GM12878 (cell line): ENCODE results near the gene GSG1. TPM values are rescaled to one million over a fixed set of nuclear protein-coding genes. Genes with fewer than 3 reads are reported as not detected.

Source experiments
- ATAC-seq: fragments of 200-7000 bp; cut with Tn5 transposase; 3 replicates; pipeline ENCODE4 v1.9.1; 2020; ENCODE audit warnings: mild to moderate bottlenecking, moderate library complexity
- BruUV-seq: library from RNA; stranded (reverse); fragments of 400-500 nt; replicated peaks from 2 replicates; lab custom pipeline; 2021; lab: Mats Ljungman, UMichigan
- CTCF ChIA-PET: fragments of 300-600 bp; sonication (Branson Sonifier 250); formaldehyde crosslinking; extraction: SDS; loops from one replicate; lab custom pipeline; 2021; ENCODE audit warnings: inconsistent platforms; lab: Yijun Ruan, JAX
- POLR2A ChIA-PET: fragments of 350-600 bp; formaldehyde crosslinking; extraction: SDS; loops from one replicate; lab custom pipeline; 2021; ENCODE audit warnings: inconsistent platforms; lab: Charles Lee
- RAD21 ChIA-PET: fragments of 300-600 bp; sonication (Branson Sonifier 250); formaldehyde crosslinking; loops from one replicate; lab custom pipeline; 2023; ENCODE audit warnings: antibody characterized with exemption; ENCODE audit not compliant: unreplicated experiment; lab: Charles Lee
- SMC1A ChIA-PET: fragments of 300-600 bp; sonication (Branson Sonifier 250); formaldehyde crosslinking; loops from one replicate; lab custom pipeline; 2023; ENCODE audit not compliant: unreplicated experiment, uncharacterized antibody; lab: Charles Lee
- DNase-seq: peaks from one replicate; pipeline ENCODE4 v3.0.0-alpha.2; 2011; ENCODE audit warnings: low read depth, low spot score
- FAIRE-seq: peaks from 3 replicates; lab custom pipeline; 2011; peaks lifted over from hg19 to GRCh38; lab: Jason Lieb, UNC
- H2AFZ ChIP-seq: 2 replicates; pipeline ENCODE4 v1.6.0; 2011; ENCODE audit warnings: low read depth, low read length, control low read depth; ENCODE audit not compliant: control insufficient read depth
- H3K27ac ChIP-seq: 2 replicates; pipeline ENCODE4 v1.5.1; 2011; ENCODE audit warnings: control low read depth; ENCODE audit not compliant: control insufficient read depth, insufficient read depth
- H3K27me3 ChIP-seq, 2 experiments: replicated peaks in 1 of 2; 2 replicates each; pipeline versions ENCODE4 v1.6.0 to v1.6.1; 2011; ENCODE audit warnings: low read length in 1 of 2; ENCODE audit not compliant: control insufficient read depth in 2 of 2, insufficient read depth in 2 of 2
- H3K36me3 ChIP-seq, 2 experiments: 2 replicates each; pipeline ENCODE4 v1.5.1; 2011; ENCODE audit warnings: low read length in 1 of 2; ENCODE audit not compliant: control insufficient read depth in 2 of 2, insufficient read depth in 2 of 2
- H3K4me1 ChIP-seq: 2 replicates; pipeline ENCODE4 v1.6.1; 2011; ENCODE audit warnings: mild to moderate bottlenecking, low read length, moderate library complexity, mixed read lengths; ENCODE audit not compliant: control insufficient read depth, insufficient read depth
- H3K4me2 ChIP-seq: 2 replicates; pipeline ENCODE4 v1.6.0; 2011; ENCODE audit warnings: control low read depth; ENCODE audit not compliant: control insufficient read depth, insufficient read depth
- H3K4me3 ChIP-seq: fragments of 200-600 bp; sonication (generic); 2 replicates; pipeline ENCODE4 v1.5.1; 2016
- H3K79me2 ChIP-seq: 2 replicates; pipeline ENCODE4 v1.6.0; 2011; ENCODE audit warnings: low read length; ENCODE audit not compliant: control insufficient read depth, insufficient read depth
- H3K9ac ChIP-seq: 2 replicates; pipeline ENCODE4 v1.8.0; 2011; ENCODE audit warnings: low read length, control low read depth, mixed read lengths; ENCODE audit not compliant: control insufficient read depth, insufficient read depth
- H3K9me3 ChIP-seq: replicated peaks from 3 replicates; pipeline ENCODE4 v1.5.1; 2011; ENCODE audit warnings: mild to moderate bottlenecking, low read length; ENCODE audit not compliant: control insufficient read depth, insufficient read depth
- H4K20me1 ChIP-seq: 2 replicates; pipeline ENCODE4 v1.6.0; 2011; ENCODE audit not compliant: control insufficient read depth, insufficient read depth
- NBN ChIP-seq: fragments of 450-650 bp; IDR thresholded peaks from 2 replicates; pipeline ENCODE4 v1.6.1; 2016
- RFX5 ChIP-seq: IDR thresholded peaks from 2 replicates; pipeline ENCODE4 v1.6.1; 2011; ENCODE audit warnings: low read depth, low read length, improper control_type of control experiment
- TAF1 ChIP-seq: IDR thresholded peaks from 2 replicates; pipeline ENCODE4 v1.6.1; 2011; ENCODE audit warnings: mild to moderate bottlenecking, low read depth, low read length, borderline replicate concordance
- ZNF24 ChIP-seq: fragments of 450-650 bp; IDR thresholded peaks from 2 replicates; pipeline ENCODE4 v1.6.1; 2017; ENCODE audit warnings: antibody characterized with exemption, mild to moderate bottlenecking
- WGBS: methylation state at CpG from one replicate; pipeline ENCODE4 v1.1.6; 2016; ENCODE audit warnings: low lambda C conversion rate; ENCODE audit not compliant: insufficient replicate concordance, insufficient coverage; ENCODE audit errors: missing lambda C conversion rate; 5-methylcytosine and 5-hydroxymethylcytosine counted together
- in situ Hi-C: fragments of 300-500 bp; cut with MboI; formaldehyde crosslinking; loops from 9 replicates; pipeline ENCODE4 v1.14.3; 2018; ENCODE audit warnings: mixed read lengths
- intact Hi-C: fragments of 100-400 bp; cut with micrococcal nuclease; formaldehyde crosslinking; loops from one replicate; pipeline ENCODE4 v1.14.2; 2022; ENCODE audit not compliant: unreplicated experiment
- polyA plus RNA-seq, 11 experiments: library from polyadenylated mRNA; depleted of rRNA in 4 of 11; unstranded in 6 of 11; stranded (reverse) in 5 of 11; fragments of >200 nt; fragmentation: Nextera tagmentation in 4 of 11; fragmentation: Illumina TruSeq in 1 of 11; extraction: Ambion mirVana in 4 of 11; extraction: Trizol in 1 of 11; gene quantifications; 1 replicate in 1 of 11; 2 replicates in 10 of 11; pipeline versions ENCODE4 v1.2.1 to v1.2.3, GENCODE V29; 2011 to 2016; ENCODE audit warnings: inconsistent platforms in 2 of 11, missing spikeins in 2 of 11, low read depth in 1 of 11
- total RNA-seq, 4 experiments: library from RNA; depleted of rRNA in 3 of 4; stranded (reverse); fragments of >200 nt in 3 of 4; fragmentation: Illumina TruSeq in 1 of 4; extraction: Trizol in 1 of 4; gene quantifications; 2 replicates each; pipeline versions ENCODE4 v1.2.1 to v1.2.3, GENCODE V29; 2013 to 2021

GSG1 gene
- total and polyA plus RNA-seq, 10 of the 15 experiments (the other 5 are each of a cell fraction or from before 2014, with no cell fraction given): not detected

- ChIA-PET CTCF (interaction anchor here (1.3 to 2.7 kb wide), 4 partner anchors 10 to 311 kb away, joined by 3 to 7 read pairs (median 4); no protein-coding TSS in a partner anchor), SMC1A (interaction anchor here (0.6 to 1.8 kb wide), 2 partner anchors 74 to 112 kb away, joined by 3 to 5 read pairs; no protein-coding TSS in a partner anchor), RAD21 (interaction anchor here (1.4 kb wide), 1 partner anchor 112 kb away, joined by 5 read pairs; no protein-coding TSS in a partner anchor), POLR2A (no interaction called here)
- H3K4me2 ChIP-seq: no peak overlapping the region
- in situ Hi-C loops: no loop called here
- no TSS peak for BruUV-seq
- H3K9ac ChIP-seq: no peak overlapping the region
- FAIRE-seq (no peak), DNase-seq (no peak), ATAC-seq (no peak)
- H3K4me1 ChIP-seq: peaks cover 14% of the 10 kb centered on the region; the same call in 1 of the 2 replicates
- 88% methylated on average over 10 of the region's 10 CpGs for WGBS
- intact Hi-C loops: loop anchor here (2.0 to 5.0 kb wide), 2 partner anchors 72 to 111 kb away; no protein-coding TSS in a partner anchor
- H3K36me3 ChIP-seq: no peaks in the 10 kb centered on the region
- peaks cover 2 to 12% of the 10 kb centered on the region in 2 experiments; a peak in 3 of 4 replicates for H3K27me3 ChIP-seq
- H2AFZ ChIP-seq: no peak overlapping the region
- H3K9me3 ChIP-seq: no peaks in the 10 kb centered on the region
- no peak overlapping the region for H3K4me3 ChIP-seq
- no peaks in the 10 kb centered on the region for H4K20me1 ChIP-seq
- TF ChIP-seq RFX5 (no peak), ZNF24 (peak; percentile 74), NBN (no peak), TAF1 (no peak)
- no peak overlapping the region for H3K27ac ChIP-seq
- no peaks in the 10 kb centered on the region for H3K79me2 ChIP-seq
These were observed 3.4 kb downstream of the GSG1 start for GRCh38 chr12:13099844-13100604.
